ENCODE measurements around the gene LMBRD1.

LMBRD1 gene

DNA sequence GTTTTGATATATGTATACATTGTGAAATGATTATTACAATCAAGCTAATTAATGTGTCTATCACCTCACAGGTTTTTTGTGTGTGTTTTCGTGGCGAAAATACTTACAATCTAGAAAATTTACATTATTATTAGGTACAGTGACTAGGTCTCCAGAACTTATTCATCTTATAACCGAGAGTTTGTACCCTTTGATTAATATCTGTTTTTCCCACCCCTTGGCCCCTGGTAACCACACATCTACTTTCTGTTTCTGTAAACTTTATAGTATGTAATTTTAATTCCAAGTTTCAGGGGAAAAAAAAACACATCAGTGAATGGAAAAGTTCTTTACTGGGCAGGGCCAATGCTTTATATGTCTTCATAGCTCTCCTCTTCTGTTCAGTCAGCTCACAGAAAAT lies 131.4 kb downstream of the LMBRD1 start:
- H3K79me2 ChIP-seq (ENCODE audit: insufficient read depth, low read length): no peaks in the 10 kb centered on the region
- no peaks in the 10 kb centered on the region for H3K9me3 ChIP-seq (ENCODE audit: insufficient read depth, low read length)
- H3K4me2 ChIP-seq (ENCODE audit: low read depth, low read length, poor library complexity, severe bottlenecking): no peak overlapping the region
- H3F3A ChIP-seq (ENCODE audit: insufficient read depth): no peaks in the 10 kb centered on the region
- H4K20me1 ChIP-seq (ENCODE audit: low read depth, low read length): no peaks in the 10 kb centered on the region
- H3K36me3 ChIP-seq (ENCODE audit: low read length): no peaks in the 10 kb centered on the region
- H3K27me3 ChIP-seq (ENCODE audit: low read length): no peaks in the 10 kb centered on the region
- H3K9ac ChIP-seq (ENCODE audit: low read length): no peak overlapping the region
- H2AFZ ChIP-seq (ENCODE audit: low read depth, low read length, severe bottlenecking): no peak overlapping the region
- TF ChIP-seq EZH2phosphoT487 (conservative IDR thresholded peaks at IDR 0.05; ENCODE audit: low read length): no peak
- H3K4me3 ChIP-seq (ENCODE audit: insufficient read depth, low read length, poor library complexity, severe bottlenecking): no peak overlapping the region
- no peak overlapping the region for H3K27ac ChIP-seq (ENCODE audit: low read depth, low read length)
- H3K9me2 ChIP-seq (replicated peaks; ENCODE audit: insufficient read depth, low read length): no peaks in the 10 kb centered on the region

DNA sequence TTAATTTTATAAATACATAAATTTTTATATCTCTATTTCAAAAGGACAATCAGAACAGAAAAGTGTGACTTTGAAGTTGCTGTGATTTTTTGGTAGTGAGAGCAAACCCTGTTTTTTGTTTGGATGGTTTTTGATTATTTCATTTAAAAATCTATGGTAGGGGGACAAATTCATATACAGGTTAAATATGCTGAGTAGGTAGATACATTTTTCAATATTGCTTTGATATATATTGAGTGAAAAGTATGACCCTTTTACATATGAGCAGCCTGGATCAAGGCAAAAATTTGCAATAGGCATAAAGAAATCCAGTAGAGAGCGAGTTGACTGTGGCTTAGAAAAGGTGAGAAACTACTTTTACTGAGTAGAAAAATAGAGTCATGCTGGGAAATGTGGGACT lies 132.3 kb downstream of the LMBRD1 start:
- Histone ChIP-seq H3K27ac (ENCODE audit: low read depth, low read length) (no peak overlapping the region), H3K27me3 (ENCODE audit: low read length) (no peaks in the 10 kb centered on the region), H3K36me3 (ENCODE audit: low read length) (no peaks in the 10 kb centered on the region), H3K9me3 (ENCODE audit: insufficient read depth, low read length) (no peaks in the 10 kb centered on the region), H3K4me2 (ENCODE audit: low read depth, low read length, poor library complexity, severe bottlenecking) (no peak overlapping the region), H3K9ac (ENCODE audit: low read length) (no peak overlapping the region), H3K79me2 (ENCODE audit: insufficient read depth, low read length) (no peaks in the 10 kb centered on the region), H2AFZ (ENCODE audit: low read depth, low read length, severe bottlenecking) (no peak overlapping the region), H3F3A (ENCODE audit: insufficient read depth) (no peaks in the 10 kb centered on the region), H4K20me1 (ENCODE audit: low read depth, low read length) (no peaks in the 10 kb centered on the region), H3K9me2 (replicated peaks; ENCODE audit: insufficient read depth, low read length) (no peaks in the 10 kb centered on the region), H3K4me3 (ENCODE audit: insufficient read depth, low read length, poor library complexity, severe bottlenecking) (no peak overlapping the region)
- TF ChIP-seq, protein P1, sequence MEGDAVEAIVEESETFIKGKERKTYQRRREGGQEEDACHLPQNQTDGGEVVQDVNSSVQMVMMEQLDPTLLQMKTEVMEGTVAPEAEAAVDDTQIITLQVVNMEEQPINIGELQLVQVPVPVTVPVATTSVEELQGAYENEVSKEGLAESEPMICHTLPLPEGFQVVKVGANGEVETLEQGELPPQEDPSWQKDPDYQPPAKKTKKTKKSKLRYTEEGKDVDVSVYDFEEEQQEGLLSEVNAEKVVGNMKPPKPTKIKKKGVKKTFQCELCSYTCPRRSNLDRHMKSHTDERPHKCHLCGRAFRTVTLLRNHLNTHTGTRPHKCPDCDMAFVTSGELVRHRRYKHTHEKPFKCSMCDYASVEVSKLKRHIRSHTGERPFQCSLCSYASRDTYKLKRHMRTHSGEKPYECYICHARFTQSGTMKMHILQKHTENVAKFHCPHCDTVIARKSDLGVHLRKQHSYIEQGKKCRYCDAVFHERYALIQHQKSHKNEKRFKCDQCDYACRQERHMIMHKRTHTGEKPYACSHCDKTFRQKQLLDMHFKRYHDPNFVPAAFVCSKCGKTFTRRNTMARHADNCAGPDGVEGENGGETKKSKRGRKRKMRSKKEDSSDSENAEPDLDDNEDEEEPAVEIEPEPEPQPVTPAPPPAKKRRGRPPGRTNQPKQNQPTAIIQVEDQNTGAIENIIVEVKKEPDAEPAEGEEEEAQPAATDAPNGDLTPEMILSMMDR (IDR thresholded peaks at IDR 0.05; ENCODE audit: insufficient read depth, low read length, poor library complexity, severe bottlenecking): no peak
- no peak for TF ChIP-seq EZH2phosphoT487 (conservative IDR thresholded peaks at IDR 0.05; ENCODE audit: low read length)

DNA sequence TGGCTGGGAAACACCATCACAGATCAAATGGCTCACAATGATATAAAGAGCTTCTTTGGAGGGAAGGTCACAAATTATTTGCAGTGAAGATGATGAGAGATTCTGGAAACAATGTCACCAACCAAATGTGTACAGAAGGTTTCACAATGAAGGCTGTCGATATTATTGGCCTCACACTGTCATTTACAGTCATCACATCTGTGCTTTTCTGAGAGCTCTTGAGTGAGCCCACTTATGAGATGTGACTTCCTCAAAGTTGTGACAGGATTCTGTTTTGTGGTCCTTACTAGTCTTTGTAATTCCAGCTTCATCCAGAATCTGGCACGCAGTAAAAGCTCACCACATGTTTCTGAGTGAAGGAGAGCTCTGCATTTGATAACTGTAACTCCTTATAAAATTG lies 133.6 kb downstream of the LMBRD1 start:
- Histone ChIP-seq H3K4me3 (ENCODE audit: insufficient read depth, low read length, poor library complexity, severe bottlenecking) (no peak overlapping the region), H2AFZ (ENCODE audit: low read depth, low read length, severe bottlenecking) (no peak overlapping the region), H3K36me3 (ENCODE audit: low read length) (no peaks in the 10 kb centered on the region), H3K27me3 (ENCODE audit: low read length) (no peaks in the 10 kb centered on the region), H3K9me3 (ENCODE audit: insufficient read depth, low read length) (no peaks in the 10 kb centered on the region), H4K20me1 (ENCODE audit: low read depth, low read length) (no peaks in the 10 kb centered on the region), H3K27ac (ENCODE audit: low read depth, low read length) (no peak overlapping the region), H3K9me2 (replicated peaks; ENCODE audit: insufficient read depth, low read length) (no peaks in the 10 kb centered on the region), H3F3A (ENCODE audit: insufficient read depth) (no peaks in the 10 kb centered on the region), H3K79me2 (ENCODE audit: insufficient read depth, low read length) (no peaks in the 10 kb centered on the region), H3K4me2 (ENCODE audit: low read depth, low read length, poor library complexity, severe bottlenecking) (no peak overlapping the region), H3K9ac (ENCODE audit: low read length) (no peak overlapping the region)
- TF ChIP-seq EZH2phosphoT487 (conservative IDR thresholded peaks at IDR 0.05; ENCODE audit: low read length): no peak
- TF ChIP-seq, protein P1 (IDR thresholded peaks at IDR 0.05; ENCODE audit: insufficient read depth, low read length, poor library complexity, severe bottlenecking): no peak

DNA sequence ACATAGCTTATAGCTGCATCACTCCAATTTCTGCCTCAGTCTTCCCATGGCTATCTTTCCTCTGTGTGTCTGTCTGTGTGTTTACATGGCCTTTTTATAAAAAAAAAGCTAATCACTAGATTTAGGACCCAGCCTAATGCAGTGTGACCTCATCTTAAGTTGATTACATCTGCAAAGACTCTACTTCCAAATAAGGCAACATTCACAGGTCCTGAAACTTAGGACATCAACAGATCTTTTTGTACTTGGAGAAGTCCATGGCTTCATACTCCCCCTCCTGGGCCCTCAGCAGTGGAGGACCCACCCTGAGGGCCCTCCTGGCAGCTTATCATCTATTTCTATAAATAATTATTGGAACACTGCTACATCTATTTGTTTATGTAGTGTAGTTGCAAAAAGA lies 146.1 kb downstream of the LMBRD1 start:
- Histone ChIP-seq H3K4me3 (ENCODE audit: insufficient read depth, low read length, poor library complexity, severe bottlenecking) (no peak overlapping the region), H3K79me2 (ENCODE audit: insufficient read depth, low read length) (no peaks in the 10 kb centered on the region), H3K27me3 (ENCODE audit: low read length) (no peaks in the 10 kb centered on the region), H3K9me2 (replicated peaks; ENCODE audit: insufficient read depth, low read length) (no peaks in the 10 kb centered on the region), H3F3A (ENCODE audit: insufficient read depth) (no peaks in the 10 kb centered on the region), H2AFZ (ENCODE audit: low read depth, low read length, severe bottlenecking) (no peak overlapping the region), H3K9ac (ENCODE audit: low read length) (no peak overlapping the region), H3K27ac (ENCODE audit: low read depth, low read length) (no peak overlapping the region), H4K20me1 (ENCODE audit: low read depth, low read length) (no peaks in the 10 kb centered on the region), H3K9me3 (ENCODE audit: insufficient read depth, low read length) (no peaks in the 10 kb centered on the region), H3K36me3 (ENCODE audit: low read length) (no peaks in the 10 kb centered on the region), H3K4me2 (ENCODE audit: low read depth, low read length, poor library complexity, severe bottlenecking) (no peak overlapping the region)
- TF ChIP-seq, protein P1 (IDR thresholded peaks at IDR 0.05; ENCODE audit: insufficient read depth, low read length, poor library complexity, severe bottlenecking): no peak
- TF ChIP-seq EZH2phosphoT487 (conservative IDR thresholded peaks at IDR 0.05; ENCODE audit: low read length): no peak

Data from SU-DHL-6 (cell line).